ENCODE measurements around the gene ARRB1.

ARRB1 gene

GRCh38 chr11:75273411-75274391 is 77.8 kb downstream of the ARRB1 start:
- no peak for DNase-seq

GRCh38 chr11:75272821-75273301 is 78.6 kb downstream of the ARRB1 start:
- DNase-seq: no peak

GRCh38 chr11:75272391-75272790 is 79.1 kb downstream of the ARRB1 start:
- no peak for DNase-seq

GRCh38 chr11:75271730-75272129 is 79.7 kb downstream of the ARRB1 start:
- no peak for DNase-seq

GRCh38 chr11:75270896-75271418 is 80.5 kb downstream of the ARRB1 start:
- DNase-seq: no peak

GRCh38 chr11:75269896-75270295 is 81.6 kb downstream of the ARRB1 start:
- no peak for DNase-seq

GRCh38 chr11:75269367-75269660 is 82.1 kb downstream of the ARRB1 start:
- no peak for DNase-seq

- no peak for DNase-seq
Measured at GRCh38 chr11:75268626-75269366, 82.7 kb downstream of the ARRB1 start.

- no peak for DNase-seq
Measured at GRCh38 chr11:75267171-75267970, 84.1 kb downstream of the ARRB1 start.

GRCh38 chr11:75265851-75266531 is 85.5 kb downstream of the ARRB1 start:
- DNase-seq: no peak

GRCh38 chr11:75264971-75265370 is 86.5 kb downstream of the ARRB1 start:
- no peak for DNase-seq

GRCh38 chr11:75264356-75264755 is 87.1 kb downstream of the ARRB1 start:
- DNase-seq: no peak

- DNase-seq: no peak
Measured at GRCh38 chr11:75263944-75264349, 87.5 kb downstream of the ARRB1 start.

GRCh38 chr11:75262961-75263852 is 88.3 kb downstream of the ARRB1 start:
- DNase-seq: no peak

GRCh38 chr11:75262436-75262835 is 89.0 kb downstream of the ARRB1 start:
- DNase-seq: no peak

GRCh38 chr11:75261902-75262361 is 89.5 kb downstream of the ARRB1 start:
- no peak for DNase-seq

GRCh38 chr11:75260396-75261170 is 90.9 kb downstream of the ARRB1 start:
- no peak for DNase-seq

GRCh38 chr11:75254326-75254725 is 97.1 kb downstream of the ARRB1 start:
- DNase-seq: no peak

GRCh38 chr11:75249704-75250103 is 101.8 kb downstream of the ARRB1 start:
- DNase-seq: no peak

GRCh38 chr11:75248924-75249256 is 102.6 kb downstream of the ARRB1 start:
- DNase-seq: no peak

All from C1 segment of cervical spinal cord (tissue), 14 donors.